ENCODE measurements around the gene PADI4.

The PADI4 gene

DNA sequence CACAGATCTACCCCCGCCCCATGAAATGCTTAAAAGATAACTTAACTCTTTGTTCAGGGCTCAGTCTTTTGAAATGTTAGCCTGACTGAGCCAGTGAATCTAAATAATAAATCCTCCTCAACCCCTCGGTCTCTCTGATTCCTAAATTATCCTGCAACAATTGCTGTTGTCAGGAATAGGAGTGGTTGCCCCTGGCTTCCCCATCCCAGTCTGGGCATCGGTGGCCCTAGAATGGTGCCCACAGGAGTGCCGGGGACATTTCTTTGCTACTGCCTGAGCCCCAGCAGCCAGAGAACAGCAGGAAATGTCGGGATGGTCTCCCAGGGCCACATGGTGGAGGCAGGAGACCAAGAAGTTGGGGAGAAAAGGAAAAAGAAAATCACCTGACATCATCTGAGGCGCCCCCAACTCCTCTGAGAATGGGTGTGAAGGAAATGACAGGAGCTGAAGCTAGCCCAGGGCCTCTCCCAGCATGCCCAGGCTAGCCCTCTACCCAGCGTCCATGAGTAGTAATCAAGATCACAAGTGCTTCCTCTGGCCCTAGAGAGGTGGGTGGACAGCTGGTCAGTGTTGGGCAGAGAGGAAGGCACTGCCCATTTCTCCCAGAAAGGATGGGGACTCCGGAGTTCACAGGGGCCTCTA is 1.6 kb downstream of the PADI4 start:
- no peak for DNase-seq (ENCODE audit: extremely low read depth, low read depth)
- no peak overlapping the region for H3K4me3 ChIP-seq (replicated peaks; ENCODE audit: low read depth, low read length)
- TF ChIP-seq, protein P1, sequence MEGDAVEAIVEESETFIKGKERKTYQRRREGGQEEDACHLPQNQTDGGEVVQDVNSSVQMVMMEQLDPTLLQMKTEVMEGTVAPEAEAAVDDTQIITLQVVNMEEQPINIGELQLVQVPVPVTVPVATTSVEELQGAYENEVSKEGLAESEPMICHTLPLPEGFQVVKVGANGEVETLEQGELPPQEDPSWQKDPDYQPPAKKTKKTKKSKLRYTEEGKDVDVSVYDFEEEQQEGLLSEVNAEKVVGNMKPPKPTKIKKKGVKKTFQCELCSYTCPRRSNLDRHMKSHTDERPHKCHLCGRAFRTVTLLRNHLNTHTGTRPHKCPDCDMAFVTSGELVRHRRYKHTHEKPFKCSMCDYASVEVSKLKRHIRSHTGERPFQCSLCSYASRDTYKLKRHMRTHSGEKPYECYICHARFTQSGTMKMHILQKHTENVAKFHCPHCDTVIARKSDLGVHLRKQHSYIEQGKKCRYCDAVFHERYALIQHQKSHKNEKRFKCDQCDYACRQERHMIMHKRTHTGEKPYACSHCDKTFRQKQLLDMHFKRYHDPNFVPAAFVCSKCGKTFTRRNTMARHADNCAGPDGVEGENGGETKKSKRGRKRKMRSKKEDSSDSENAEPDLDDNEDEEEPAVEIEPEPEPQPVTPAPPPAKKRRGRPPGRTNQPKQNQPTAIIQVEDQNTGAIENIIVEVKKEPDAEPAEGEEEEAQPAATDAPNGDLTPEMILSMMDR (IDR thresholded peaks at IDR 0.05; ENCODE audit: low read depth, low read length, missing control alignments): no peak

DNA sequence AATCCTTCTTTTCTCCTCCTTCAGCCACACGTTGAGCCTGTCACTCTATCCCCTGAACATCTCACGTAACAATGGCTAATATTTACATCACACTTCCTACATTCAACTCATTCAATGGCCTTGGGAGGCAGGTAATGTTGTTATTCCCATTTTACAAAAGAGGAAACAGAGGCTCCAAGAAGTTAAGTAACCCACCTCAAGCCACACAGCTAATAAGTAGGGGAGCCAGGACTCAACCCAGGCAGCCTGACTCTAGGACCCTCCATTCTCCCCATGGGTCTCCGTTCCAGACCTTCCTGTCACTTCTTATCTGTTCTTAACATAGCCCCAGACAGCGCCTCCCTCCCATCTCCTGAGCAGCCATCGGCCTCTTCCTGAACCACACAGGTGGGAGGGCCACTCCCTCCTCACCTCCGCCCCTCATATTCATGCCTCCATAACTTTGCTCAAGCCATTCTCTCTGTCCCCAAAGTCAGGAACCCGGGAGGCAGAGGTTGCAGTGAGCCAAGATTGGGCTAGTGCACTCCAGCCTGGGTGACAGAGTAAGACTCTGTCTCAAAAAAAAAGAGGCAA is 2.2 kb downstream of the PADI4 start:
- no peak overlapping the region for H3K4me3 ChIP-seq (replicated peaks; ENCODE audit: low read depth, low read length)
- DNase-seq (ENCODE audit: extremely low read depth, low read depth): no peak
- TF ChIP-seq, protein P1 (IDR thresholded peaks at IDR 0.05; ENCODE audit: low read depth, low read length, missing control alignments): no peak

DNA sequence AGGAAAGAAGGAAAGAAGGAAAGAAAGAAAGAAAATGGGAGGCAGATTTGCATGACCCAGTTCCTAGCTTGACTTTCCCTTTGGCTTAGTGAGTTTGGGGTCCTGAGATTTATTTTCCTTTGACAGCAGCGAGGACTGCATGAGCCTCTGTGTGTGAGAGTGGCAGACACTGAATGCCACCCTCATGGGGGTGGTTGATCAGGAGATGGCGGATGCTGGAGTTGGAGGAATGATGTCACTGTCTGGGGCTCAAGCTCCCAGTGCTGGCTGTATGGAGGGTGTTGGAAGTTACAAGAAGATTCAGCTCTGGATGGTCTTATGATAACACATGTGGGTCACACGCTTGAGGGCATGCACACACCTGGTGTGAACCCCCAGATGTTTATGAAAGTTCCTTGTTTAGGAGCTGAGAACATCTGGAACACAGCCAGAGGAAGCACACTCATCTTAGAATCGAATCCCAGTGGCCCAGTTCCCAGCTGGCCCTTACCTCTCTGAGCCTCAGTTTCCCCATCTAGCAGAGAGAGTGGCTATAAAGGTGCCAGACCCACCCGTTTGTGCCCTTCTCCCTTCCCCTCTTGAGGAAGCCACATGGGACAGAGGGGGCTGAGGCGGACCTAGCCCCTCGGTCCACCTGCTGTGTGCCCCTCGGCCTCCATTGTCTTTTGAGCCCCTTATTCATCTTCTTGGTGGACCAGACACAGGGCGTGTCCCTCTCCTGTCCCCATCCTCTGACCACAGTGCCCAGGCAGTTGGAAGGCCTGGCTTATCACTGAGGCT is 5.7 kb downstream of the PADI4 start:
- no peak for DNase-seq (ENCODE audit: extremely low read depth, low read depth)
- no peak overlapping the region for H3K4me3 ChIP-seq (replicated peaks; ENCODE audit: low read depth, low read length)
- TF ChIP-seq, protein P1 (IDR thresholded peaks at IDR 0.05; ENCODE audit: low read depth, low read length, missing control alignments): no peak

DNA sequence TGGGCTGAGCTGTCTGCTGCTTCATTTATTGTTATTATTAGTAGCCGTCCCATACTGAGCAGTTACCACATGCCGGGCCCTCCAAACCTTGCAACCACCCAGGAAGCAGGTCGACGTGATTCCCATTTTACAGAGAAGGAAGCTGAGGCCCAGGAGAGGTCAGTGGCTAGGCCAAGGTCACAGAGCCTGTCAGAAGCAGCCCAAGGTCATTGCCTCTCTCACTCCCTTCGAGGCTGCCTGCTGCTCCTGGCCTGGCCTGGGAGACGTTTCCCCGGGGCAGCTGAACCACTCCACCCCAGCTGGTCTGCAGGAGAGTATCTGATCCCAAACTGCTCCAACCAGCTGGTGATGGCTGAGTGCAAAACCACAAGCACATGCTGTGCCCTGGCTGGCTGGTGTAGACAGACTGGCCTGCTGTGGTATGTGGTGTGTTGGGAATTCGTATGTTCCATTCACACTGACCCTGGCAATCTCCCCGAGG is 6.5 kb downstream of the PADI4 start:
- no peak for DNase-seq (ENCODE audit: extremely low read depth, low read depth)
- H3K4me3 ChIP-seq (replicated peaks; ENCODE audit: low read depth, low read length): no peak overlapping the region
- TF ChIP-seq, protein P1 (IDR thresholded peaks at IDR 0.05; ENCODE audit: low read depth, low read length, missing control alignments): no peak

DNA sequence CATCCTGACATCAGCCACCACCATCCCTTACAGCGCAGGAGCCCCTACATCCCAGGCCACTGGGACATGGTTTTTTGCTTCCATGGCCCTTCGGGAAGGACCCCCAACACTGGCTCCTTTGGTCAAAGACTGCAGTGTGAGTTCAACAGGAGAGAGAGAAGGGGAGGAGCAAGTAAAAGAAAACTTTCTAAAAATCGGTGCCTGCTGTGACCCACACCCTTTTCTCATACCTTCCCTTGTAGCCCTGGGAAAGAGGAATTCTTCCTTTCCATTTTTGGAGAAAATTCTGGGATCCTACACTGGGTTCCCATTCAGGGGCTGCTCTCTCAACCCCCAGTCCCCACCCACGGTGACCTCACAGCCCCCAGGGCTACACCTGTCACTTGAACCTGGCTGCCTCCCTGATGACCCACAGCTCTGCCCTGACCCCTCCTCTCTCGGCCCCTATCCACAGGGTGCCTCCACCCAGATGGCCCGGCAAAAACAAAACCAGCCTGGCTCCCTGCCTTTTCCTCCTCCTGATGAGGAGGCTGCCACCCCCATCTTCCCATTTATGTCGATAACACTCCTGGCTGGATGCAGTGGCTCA is 7.6 kb downstream of the PADI4 start:
- TF ChIP-seq, protein P1 (IDR thresholded peaks at IDR 0.05; ENCODE audit: low read depth, low read length, missing control alignments): no peak

DNA sequence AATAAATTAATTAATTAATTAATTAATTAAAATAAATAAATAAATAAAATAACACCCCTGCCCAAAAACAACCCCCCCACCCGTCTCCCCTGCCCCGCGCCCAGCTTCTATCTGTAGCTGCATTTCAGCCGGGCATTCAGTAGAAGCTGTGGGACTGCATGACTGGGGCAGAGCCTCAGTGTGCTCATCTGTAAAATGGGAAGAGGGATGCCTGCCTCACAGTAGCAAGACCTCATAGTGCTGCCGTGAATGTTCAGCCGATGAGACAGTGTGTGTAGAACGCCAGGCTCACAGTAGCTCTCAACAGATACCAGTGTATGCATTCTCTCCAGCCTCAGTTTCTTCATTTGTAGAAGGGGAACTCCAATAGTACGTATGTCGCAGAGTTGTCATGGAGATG is 8.7 kb downstream of the PADI4 start:
- DNase-seq (ENCODE audit: extremely low read depth, low read depth): no peak
- no peak overlapping the region for H3K4me3 ChIP-seq (replicated peaks; ENCODE audit: low read depth, low read length)
- TF ChIP-seq, protein P1 (IDR thresholded peaks at IDR 0.05; ENCODE audit: low read depth, low read length, missing control alignments): no peak

More for the DNA sequence above, 7.6 kb downstream of the PADI4 start:
- H3K4me3 ChIP-seq (replicated peaks; ENCODE audit: low read depth, low read length): no peak overlapping the region
- no peak for DNase-seq (ENCODE audit: extremely low read depth, low read depth)
